ENCODE data around the gene NUP205. TPM values are rescaled to one million over a fixed set of nuclear protein-coding genes. Genes with fewer than 3 reads are reported as not detected.

Gene NUP205
- total RNA-seq, 2 donors from 2014 or later = 45.4 to 47.4 TPM

DNA sequence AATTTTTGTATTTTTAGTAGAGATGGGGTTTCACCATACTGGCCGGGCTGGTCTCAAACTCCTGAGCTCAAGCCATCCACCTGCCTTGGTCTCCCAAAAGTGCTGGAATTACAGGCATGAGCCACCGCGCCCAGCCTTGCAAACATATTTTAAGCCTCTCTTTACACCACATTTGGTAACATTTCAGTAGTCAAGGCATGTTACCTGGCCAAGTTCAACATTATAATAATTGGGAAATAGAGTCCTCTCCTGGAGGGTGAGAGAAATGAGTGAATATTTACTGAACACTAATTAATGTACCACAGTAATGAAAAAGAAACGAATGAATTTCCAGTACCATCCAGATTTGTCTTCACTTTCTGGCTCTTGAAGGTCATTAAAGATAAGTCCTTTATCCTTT lies 37.8 kb upstream of the NUP205 start:
- ATAC-seq (no peak), DNase-seq (no peak)
- H3K9me3 ChIP-seq (ENCODE audit: control insufficient read depth, low read length, poor library complexity, severe bottlenecking) = no peaks in the 10 kb centered on the region
- Mint-ChIP-seq H3K4me3 (no peak overlapping the region), H3K27me3 (peaks cover 6% of the 10 kb centered on the region), H3K27ac (no peak overlapping the region), H3K36me3 (ENCODE audit: low read depth) (peaks cover 6% of the 10 kb centered on the region), H3K4me1 (no peaks in the 10 kb centered on the region)

DNA sequence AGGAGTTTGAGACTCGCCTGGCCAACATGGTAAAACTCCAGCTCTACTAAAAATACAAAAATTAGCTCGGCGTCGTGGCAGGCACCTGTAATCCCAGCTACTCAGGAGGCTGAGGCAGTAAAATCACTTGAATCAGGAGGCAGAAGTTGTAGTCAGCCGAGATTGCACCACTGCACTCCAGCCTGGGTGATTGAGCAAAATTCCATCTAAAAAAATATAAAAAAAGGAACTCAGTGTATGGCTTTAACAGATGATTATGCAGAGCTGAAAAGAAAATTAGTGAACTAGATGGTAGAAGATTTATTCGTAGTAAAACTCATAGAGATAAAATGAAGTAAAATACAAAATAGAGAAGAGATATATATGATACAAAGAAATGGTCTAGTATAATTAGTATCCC lies 35.2 kb upstream of the NUP205 start:
- no peak for ATAC-seq
- Mint-ChIP-seq H3K4me1 (no peaks in the 10 kb centered on the region), H3K27ac (no peak overlapping the region), H3K4me3 (no peak overlapping the region), H3K27me3 (peaks cover 12% of the 10 kb centered on the region), H3K36me3 (ENCODE audit: low read depth) (no peaks in the 10 kb centered on the region)
- no peak for DNase-seq
- no peaks in the 10 kb centered on the region for H3K9me3 ChIP-seq (ENCODE audit: control insufficient read depth, low read length, poor library complexity, severe bottlenecking)

DNA sequence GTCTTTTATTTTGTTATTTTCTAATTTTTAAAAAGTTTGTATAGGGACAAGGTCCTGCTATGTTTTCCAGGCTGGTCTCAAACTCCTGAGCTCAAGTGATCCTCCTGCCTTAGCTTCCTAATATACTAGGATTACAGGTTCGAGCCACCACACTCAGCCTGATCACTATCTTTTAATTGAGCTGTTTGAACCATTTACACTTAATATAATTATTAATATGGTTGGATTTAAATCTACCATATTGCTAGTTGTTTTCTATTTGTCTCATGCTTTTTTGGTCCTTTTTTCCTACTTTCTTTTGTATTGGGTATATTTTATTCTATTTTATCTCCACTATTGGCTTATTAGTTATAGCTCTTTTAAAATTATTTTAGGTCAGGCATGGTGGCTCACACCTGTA lies 34.6 kb upstream of the NUP205 start:
- Mint-ChIP-seq H3K36me3 (ENCODE audit: low read depth) (no peaks in the 10 kb centered on the region), H3K4me3 (no peak overlapping the region), H3K27ac (no peak overlapping the region), H3K4me1 (no peaks in the 10 kb centered on the region), H3K27me3 (peaks cover 12% of the 10 kb centered on the region)
- DNase-seq (no peak), ATAC-seq (no peak)
- no peaks in the 10 kb centered on the region for H3K9me3 ChIP-seq (ENCODE audit: control insufficient read depth, low read length, poor library complexity, severe bottlenecking)

- no peak for DNase-seq
- Mint-ChIP-seq H3K27ac (no peak overlapping the region), H3K4me3 (no peak overlapping the region), H3K27me3 (peaks cover 12% of the 10 kb centered on the region), H3K4me1 (no peaks in the 10 kb centered on the region), H3K36me3 (ENCODE audit: low read depth) (no peaks in the 10 kb centered on the region)
- no peaks in the 10 kb centered on the region for H3K9me3 ChIP-seq (ENCODE audit: control insufficient read depth, low read length, poor library complexity, severe bottlenecking)
- no peak for ATAC-seq
These were observed 32.3 kb upstream of the NUP205 start for GRCh38 chr7:135525426-135525825.

DNA sequence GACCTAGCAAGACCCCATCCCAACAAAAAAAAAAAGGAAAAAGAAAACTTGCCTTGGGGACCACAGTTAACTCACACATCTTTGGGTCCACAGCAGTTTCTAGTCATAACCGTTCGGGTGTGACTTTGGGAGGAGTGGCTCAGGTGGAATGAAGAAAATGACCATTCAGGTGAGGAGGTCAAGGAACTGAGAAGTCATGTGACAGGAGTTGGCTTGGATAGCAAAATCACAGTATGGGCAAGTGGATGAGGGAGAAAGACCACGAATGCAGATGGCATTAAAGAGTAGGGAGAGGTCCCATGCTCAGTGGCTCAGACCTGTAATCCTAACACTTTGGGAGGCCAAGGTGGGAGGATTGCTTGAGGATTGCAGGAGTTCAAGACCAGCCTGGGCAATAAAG lies 30.7 kb upstream of the NUP205 start:
- Mint-ChIP-seq H3K36me3 (ENCODE audit: low read depth) (no peaks in the 10 kb centered on the region), H3K4me3 (no peak overlapping the region), H3K4me1 (no peaks in the 10 kb centered on the region), H3K27ac (no peak overlapping the region), H3K27me3 (peaks cover 18% of the 10 kb centered on the region)
- ATAC-seq (no peak), DNase-seq (no peak)
- no peaks in the 10 kb centered on the region for H3K9me3 ChIP-seq (ENCODE audit: control insufficient read depth, low read length, poor library complexity, severe bottlenecking)

DNA sequence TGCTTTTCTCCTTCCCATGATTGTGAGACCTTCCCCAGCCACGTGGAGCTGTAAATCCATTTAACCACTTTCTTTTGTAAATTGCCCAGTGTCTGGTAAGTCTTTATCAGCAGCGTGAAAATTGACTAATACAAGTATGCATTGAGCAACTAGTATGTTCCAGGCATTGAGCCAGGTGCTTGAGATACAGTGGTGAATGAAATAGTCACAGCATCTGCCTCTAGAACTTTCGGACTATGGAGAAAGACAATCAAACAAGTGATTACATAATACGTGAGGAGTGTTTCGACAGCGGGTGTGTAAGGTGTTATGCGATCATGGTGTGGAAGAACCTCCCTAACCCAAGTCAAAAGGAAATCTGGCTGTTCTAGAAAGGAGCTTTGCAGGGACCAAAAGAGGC lies 21.6 kb upstream of the NUP205 start:
- H3K4me3 Mint-ChIP-seq = no peak overlapping the region
- no peaks in the 10 kb centered on the region for H3K4me1 Mint-ChIP-seq
- no peaks in the 10 kb centered on the region for H3K9me3 ChIP-seq (ENCODE audit: control insufficient read depth, low read length, poor library complexity, severe bottlenecking)
- no peaks in the 10 kb centered on the region for H3K36me3 Mint-ChIP-seq (ENCODE audit: low read depth)
- DNase-seq (no peak), ATAC-seq (no peak)
- H3K27me3 Mint-ChIP-seq = peaks cover 25% of the 10 kb centered on the region
- H3K27ac Mint-ChIP-seq = no peak overlapping the region

DNA sequence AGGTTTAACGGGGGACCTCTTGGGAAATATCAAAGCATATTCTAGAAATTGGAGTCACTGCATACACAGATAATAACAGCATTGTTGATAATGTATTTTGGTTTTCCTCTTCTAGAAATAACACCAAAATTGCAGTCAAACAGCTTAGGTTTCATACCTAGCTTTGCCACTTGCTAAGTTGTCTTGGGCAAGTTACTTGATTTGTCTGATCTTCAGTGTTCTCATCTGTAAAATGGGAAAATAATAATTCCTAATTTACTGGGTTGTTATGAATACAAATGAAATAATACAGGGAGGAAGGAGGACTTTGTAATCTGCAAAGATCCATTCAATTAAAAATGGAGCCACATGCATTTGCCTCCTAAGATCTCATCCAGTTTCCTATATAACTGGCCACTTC lies 20.3 kb upstream of the NUP205 start:
- Mint-ChIP-seq H3K4me3 (no peak overlapping the region), H3K4me1 (no peaks in the 10 kb centered on the region), H3K27me3 (peaks cover 18% of the 10 kb centered on the region), H3K36me3 (ENCODE audit: low read depth) (no peaks in the 10 kb centered on the region), H3K27ac (no peak overlapping the region)
- no peaks in the 10 kb centered on the region for H3K9me3 ChIP-seq (ENCODE audit: control insufficient read depth, low read length, poor library complexity, severe bottlenecking)
- DNase-seq (no peak), ATAC-seq (no peak)

GRCh38 chr7:135537905-135538304 lies 19.8 kb upstream of the NUP205 start:
- H3K27ac Mint-ChIP-seq = no peak overlapping the region

DNA sequence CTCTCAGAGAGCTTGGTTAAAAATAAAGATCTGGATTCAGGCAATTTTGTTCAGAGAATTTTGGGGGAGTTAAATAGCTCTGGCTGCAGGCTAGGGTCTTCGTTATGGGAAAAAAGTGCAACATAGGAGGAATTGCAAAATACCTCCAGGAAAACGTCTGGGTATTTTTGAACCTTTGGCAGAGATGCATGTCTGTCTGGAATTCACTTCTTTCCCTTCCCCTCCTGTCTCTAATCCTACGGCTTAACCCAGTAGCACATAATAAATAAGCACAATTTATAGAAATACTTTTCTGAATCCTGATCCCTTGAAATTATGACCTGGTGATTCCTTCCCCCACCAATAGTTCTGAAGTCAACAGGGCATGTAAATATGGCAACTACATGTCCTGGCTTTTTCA lies 19.3 kb upstream of the NUP205 start:
- no peak overlapping the region for H3K27ac Mint-ChIP-seq
- no peaks in the 10 kb centered on the region for H3K4me1 Mint-ChIP-seq
- no peaks in the 10 kb centered on the region for H3K9me3 ChIP-seq (ENCODE audit: control insufficient read depth, low read length, poor library complexity, severe bottlenecking)
- no peaks in the 10 kb centered on the region for H3K36me3 Mint-ChIP-seq (ENCODE audit: low read depth)
- H3K4me3 Mint-ChIP-seq = no peak overlapping the region
- no peak for ATAC-seq
- no peak for DNase-seq
- H3K27me3 Mint-ChIP-seq = peaks cover 18% of the 10 kb centered on the region

More at GRCh38 chr7:135537905-135538304, 19.8 kb upstream of the NUP205 start:
- ATAC-seq = no peak
- H3K9me3 ChIP-seq (ENCODE audit: control insufficient read depth, low read length, poor library complexity, severe bottlenecking) = no peaks in the 10 kb centered on the region
- Mint-ChIP-seq H3K36me3 (ENCODE audit: low read depth) (no peaks in the 10 kb centered on the region), H3K4me3 (no peak overlapping the region), H3K27me3 (peaks cover 18% of the 10 kb centered on the region), H3K4me1 (no peaks in the 10 kb centered on the region)
- DNase-seq = no peak

GRCh38 chr7:135539629-135540028 lies 18.1 kb upstream of the NUP205 start:
- no peak overlapping the region for H3K27ac Mint-ChIP-seq
- no peaks in the 10 kb centered on the region for H3K9me3 ChIP-seq (ENCODE audit: control insufficient read depth, low read length, poor library complexity, severe bottlenecking)
- no peaks in the 10 kb centered on the region for H3K36me3 Mint-ChIP-seq (ENCODE audit: low read depth)
- ATAC-seq (no peak), DNase-seq (no peak)
- H3K4me1 Mint-ChIP-seq = no peaks in the 10 kb centered on the region
- peaks cover 18% of the 10 kb centered on the region for H3K27me3 Mint-ChIP-seq
- H3K4me3 Mint-ChIP-seq = no peak overlapping the region

- H3K9me3 ChIP-seq (ENCODE audit: control insufficient read depth, low read length, poor library complexity, severe bottlenecking) = no peaks in the 10 kb centered on the region
- H3K27me3 Mint-ChIP-seq = peaks cover 14% of the 10 kb centered on the region
- no peak overlapping the region for H3K4me3 Mint-ChIP-seq
- no peaks in the 10 kb centered on the region for H3K36me3 Mint-ChIP-seq (ENCODE audit: low read depth)
- ATAC-seq (no peak), DNase-seq (no peak)
- no peak overlapping the region for H3K27ac Mint-ChIP-seq
- no peaks in the 10 kb centered on the region for H3K4me1 Mint-ChIP-seq
These were observed 16.7 kb upstream of the NUP205 start for GRCh38 chr7:135541029-135541428.

- DNase-seq = no peak
- H3K4me1 Mint-ChIP-seq = peaks cover 5% of the 10 kb centered on the region
- H3K36me3 Mint-ChIP-seq (ENCODE audit: low read depth) = peaks cover 5% of the 10 kb centered on the region
- no peak for ATAC-seq
- H3K27ac Mint-ChIP-seq = no peak overlapping the region
- no peak overlapping the region for H3K4me3 Mint-ChIP-seq
- H3K9me3 ChIP-seq (ENCODE audit: control insufficient read depth, low read length, poor library complexity, severe bottlenecking) = no peaks in the 10 kb centered on the region
- H3K27me3 Mint-ChIP-seq = peaks cover 31% of the 10 kb centered on the region
These were observed 7.5 kb upstream of the NUP205 start for GRCh38 chr7:135550196-135550595.

GRCh38 chr7:135552148-135552547 lies 5.6 kb upstream of the NUP205 start:
- no peak overlapping the region for H3K4me3 Mint-ChIP-seq
- H3K9me3 ChIP-seq (ENCODE audit: control insufficient read depth, low read length, poor library complexity, severe bottlenecking) = no peaks in the 10 kb centered on the region
- H3K27me3 Mint-ChIP-seq = peaks cover 40% of the 10 kb centered on the region
- ATAC-seq = no peak
- no peak for DNase-seq
- peaks cover 7% of the 10 kb centered on the region for H3K36me3 Mint-ChIP-seq (ENCODE audit: low read depth)
- peaks cover 7% of the 10 kb centered on the region for H3K4me1 Mint-ChIP-seq
- H3K27ac Mint-ChIP-seq = no peak overlapping the region

DNA sequence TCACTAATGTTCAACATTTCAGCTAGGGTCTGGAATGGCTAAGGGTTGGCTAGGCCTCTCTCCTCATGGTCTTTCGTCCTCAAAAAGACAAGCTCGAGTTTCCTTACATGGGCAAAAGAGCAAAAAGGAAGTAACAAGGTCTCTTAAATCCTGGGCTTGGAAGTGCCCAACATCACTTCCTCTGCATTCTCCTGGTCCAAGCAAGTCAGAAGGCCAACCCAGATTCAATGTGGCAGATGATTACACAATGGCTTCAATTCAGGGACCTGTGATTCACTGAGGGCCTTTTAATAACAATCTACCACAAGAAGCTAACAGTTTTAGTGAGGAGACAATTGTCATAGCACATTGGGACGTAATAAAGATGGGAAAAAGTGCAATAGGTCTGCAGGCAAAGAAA lies 4.4 kb upstream of the NUP205 start:
- ATAC-seq (no peak), DNase-seq (no peak)
- no peak overlapping the region for H3K4me3 Mint-ChIP-seq
- peaks cover 32% of the 10 kb centered on the region for H3K27me3 Mint-ChIP-seq
- peaks cover 7% of the 10 kb centered on the region for H3K36me3 Mint-ChIP-seq (ENCODE audit: low read depth)
- H3K9me3 ChIP-seq (ENCODE audit: control insufficient read depth, low read length, poor library complexity, severe bottlenecking) = no peaks in the 10 kb centered on the region
- no peak overlapping the region for H3K27ac Mint-ChIP-seq
- peaks cover 7% of the 10 kb centered on the region for H3K4me1 Mint-ChIP-seq
